ENCODE data around the gene PACRG.

DNA sequence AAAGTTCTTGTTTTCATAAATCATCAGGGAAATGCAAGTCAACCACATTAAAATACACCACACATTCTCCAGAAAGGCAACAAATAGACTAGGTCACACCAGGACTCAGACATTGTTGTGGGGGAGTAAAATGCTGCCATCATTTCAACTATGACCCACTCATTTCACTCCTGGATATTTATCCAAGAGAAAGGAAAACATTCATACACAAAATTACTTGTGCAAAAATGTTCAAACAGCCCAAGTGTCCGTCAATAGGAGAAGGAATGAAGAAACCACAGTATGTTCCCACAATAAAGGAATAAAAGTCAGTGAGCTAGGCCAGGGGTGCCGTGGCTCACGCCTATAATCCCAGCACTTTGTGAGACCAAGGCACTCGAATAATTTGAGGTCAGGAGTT is 605.3 kb downstream of the PACRG start:
- TF ChIP-seq JUN (IDR thresholded peaks at IDR 0.05; ENCODE audit: borderline replicate concordance, insufficient read depth, insufficient read length, low read depth) (no peak), POLR2AphosphoS5 (IDR thresholded peaks at IDR 0.05; ENCODE audit: insufficient read depth, low read depth, low read length) (no peak), GATA2 (IDR thresholded peaks at IDR 0.05; ENCODE audit: insufficient read depth, insufficient read length, low read depth, low read length) (no peak), EZH2 (IDR thresholded peaks at IDR 0.05; ENCODE audit: borderline replicate concordance, low read depth, low read length, severe bottlenecking) (no peak), POLR2A (IDR thresholded peaks at IDR 0.05; ENCODE audit: low read depth, low read length) (no peak), FOS (IDR thresholded peaks at IDR 0.05; ENCODE audit: borderline replicate concordance, insufficient read depth, low read length) (no peak), MYC (IDR thresholded peaks at IDR 0.05; ENCODE audit: low read depth, low read length) (no peak)
- TF ChIP-seq, protein P1, sequence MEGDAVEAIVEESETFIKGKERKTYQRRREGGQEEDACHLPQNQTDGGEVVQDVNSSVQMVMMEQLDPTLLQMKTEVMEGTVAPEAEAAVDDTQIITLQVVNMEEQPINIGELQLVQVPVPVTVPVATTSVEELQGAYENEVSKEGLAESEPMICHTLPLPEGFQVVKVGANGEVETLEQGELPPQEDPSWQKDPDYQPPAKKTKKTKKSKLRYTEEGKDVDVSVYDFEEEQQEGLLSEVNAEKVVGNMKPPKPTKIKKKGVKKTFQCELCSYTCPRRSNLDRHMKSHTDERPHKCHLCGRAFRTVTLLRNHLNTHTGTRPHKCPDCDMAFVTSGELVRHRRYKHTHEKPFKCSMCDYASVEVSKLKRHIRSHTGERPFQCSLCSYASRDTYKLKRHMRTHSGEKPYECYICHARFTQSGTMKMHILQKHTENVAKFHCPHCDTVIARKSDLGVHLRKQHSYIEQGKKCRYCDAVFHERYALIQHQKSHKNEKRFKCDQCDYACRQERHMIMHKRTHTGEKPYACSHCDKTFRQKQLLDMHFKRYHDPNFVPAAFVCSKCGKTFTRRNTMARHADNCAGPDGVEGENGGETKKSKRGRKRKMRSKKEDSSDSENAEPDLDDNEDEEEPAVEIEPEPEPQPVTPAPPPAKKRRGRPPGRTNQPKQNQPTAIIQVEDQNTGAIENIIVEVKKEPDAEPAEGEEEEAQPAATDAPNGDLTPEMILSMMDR (IDR thresholded peaks at IDR 0.05; ENCODE audit: extremely low read depth in 1 of 2, insufficient read depth in 1 of 2, low read depth in 1 of 2, low read length in 2 of 2) = no peak
- TF ChIP-seq, protein P2, sequence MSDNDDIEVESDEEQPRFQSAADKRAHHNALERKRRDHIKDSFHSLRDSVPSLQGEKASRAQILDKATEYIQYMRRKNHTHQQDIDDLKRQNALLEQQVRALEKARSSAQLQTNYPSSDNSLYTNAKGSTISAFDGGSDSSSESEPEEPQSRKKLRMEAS (IDR thresholded peaks at IDR 0.05; ENCODE audit: insufficient read depth, insufficient read length) = no peak
